Endothelial cell (in vitro differentiated cells): ENCODE data around the gene EIF3I. TPM values are rescaled to one million over a fixed set of nuclear protein-coding genes. Genes with fewer than 3 reads are reported as not detected.
A peak's percentile ranks its signal among the peaks of the same experiment; 100 is the strongest.

ENCODE experiments used
- DNase-seq: peaks from one replicate; pipeline ENCODE4 v3.0.0; 2021; ENCODE audit warnings: low spot score
- H3K27ac Mint-ChIP-seq: one replicate; pipeline ENCODE4 v1.8.0; 2021; ENCODE audit warnings: mixed read lengths, inconsistent platforms; ENCODE audit not compliant: unreplicated experiment
- H3K27me3 Mint-ChIP-seq: one replicate; pipeline ENCODE4 v1.8.0; 2021; ENCODE audit warnings: mild to moderate bottlenecking, moderate library complexity, mixed read lengths, inconsistent platforms; ENCODE audit not compliant: unreplicated experiment
- H3K36me3 Mint-ChIP-seq: one replicate; pipeline ENCODE4 v1.8.0; 2021; ENCODE audit warnings: mild to moderate bottlenecking, low read depth, mixed read lengths, inconsistent platforms; ENCODE audit not compliant: unreplicated experiment
- H3K4me1 Mint-ChIP-seq: one replicate; pipeline ENCODE4 v1.8.0; 2021; ENCODE audit warnings: mild to moderate bottlenecking, mixed read lengths, inconsistent platforms; ENCODE audit not compliant: unreplicated experiment
- H3K4me3 Mint-ChIP-seq: one replicate; pipeline ENCODE4 v1.8.0; 2021; ENCODE audit warnings: mild to moderate bottlenecking, mixed read lengths, inconsistent platforms; ENCODE audit not compliant: unreplicated experiment
- H3K9me3 Mint-ChIP-seq: one replicate; pipeline ENCODE4 v1.8.0; 2021; ENCODE audit warnings: mixed read lengths, inconsistent platforms; ENCODE audit not compliant: unreplicated experiment
- CTCF ChIP-seq: fragments of 200-600 bp; sonication (generic); IDR thresholded peaks from one replicate; pipeline ENCODE4 v1.5.0; 2021; ENCODE audit warnings: antibody characterized with exemption; ENCODE audit not compliant: unreplicated experiment
- total RNA-seq: library from RNA; stranded (reverse); fragmentation: NEBNext Ultra II Directional; extraction: Animal tissue kit (Norgen Biotek cat#: 25700); gene quantifications from one replicate; pipeline ENCODE4 v1.2.1, GENCODE V29; 2021; ENCODE audit not compliant: unreplicated experiment

Gene EIF3I
- total RNA-seq, 1 donor from 2014 or later, result 174 TPM

GRCh38 chr1:32231843-32232432, 9.7 kb downstream of the EIF3I start:
- no peak for DNase-seq
- Mint-ChIP-seq H3K27me3 (no peaks in the 10 kb centered on the region), H3K27ac (no peak overlapping the region), H3K36me3 (peaks cover 16% of the 10 kb centered on the region), H3K9me3 (no peaks in the 10 kb centered on the region), H3K4me1 (no peaks in the 10 kb centered on the region), H3K4me3 (no peak overlapping the region)
- TF ChIP-seq CTCF, result no peak

GRCh38 chr1:32232558-32233304, 10.5 kb downstream of the EIF3I start:
- TF ChIP-seq CTCF, result no peak
- Mint-ChIP-seq H3K4me3 (no peak overlapping the region), H3K27me3 (no peaks in the 10 kb centered on the region), H3K9me3 (no peaks in the 10 kb centered on the region), H3K36me3 (peaks cover 14% of the 10 kb centered on the region), H3K4me1 (no peaks in the 10 kb centered on the region), H3K27ac (no peak overlapping the region)
- no peak for DNase-seq

GRCh38 chr1:32234792-32235191, 12.6 kb downstream of the EIF3I start:
- H3K27ac Mint-ChIP-seq, result no peak overlapping the region
- no peak overlapping the region for H3K4me3 Mint-ChIP-seq
- no peaks in the 10 kb centered on the region for H3K9me3 Mint-ChIP-seq
- peaks cover 3% of the 10 kb centered on the region for H3K4me1 Mint-ChIP-seq
- H3K27me3 Mint-ChIP-seq, result no peaks in the 10 kb centered on the region
- no peak for DNase-seq
- TF ChIP-seq CTCF, result no peak
- H3K36me3 Mint-ChIP-seq, result no peaks in the 10 kb centered on the region

- Mint-ChIP-seq H3K9me3 (no peaks in the 10 kb centered on the region), H3K27ac (no peak overlapping the region), H3K36me3 (no peaks in the 10 kb centered on the region), H3K4me1 (peaks cover 8% of the 10 kb centered on the region), H3K4me3 (peak overlapping the region; percentile 9), H3K27me3 (peaks cover 4% of the 10 kb centered on the region)
- DNase-seq, result no peak
- no peak for TF ChIP-seq CTCF
Observed at GRCh38 chr1:32239337-32239736, 17.1 kb downstream of the EIF3I start.

GRCh38 chr1:32239790-32240139, 17.6 kb downstream of the EIF3I start:
- H3K27me3 Mint-ChIP-seq, result peaks cover 4% of the 10 kb centered on the region
- H3K36me3 Mint-ChIP-seq, result no peaks in the 10 kb centered on the region
- no peak for DNase-seq
- H3K4me1 Mint-ChIP-seq, result peaks cover 8% of the 10 kb centered on the region
- no peak for TF ChIP-seq CTCF
- H3K27ac Mint-ChIP-seq, result no peak overlapping the region
- H3K4me3 Mint-ChIP-seq, result peak overlapping the region; percentile 88
- H3K9me3 Mint-ChIP-seq, result no peaks in the 10 kb centered on the region
